Neural progenitor cell (in vitro differentiated cells): ENCODE results near the gene CCNJ.

Source experiments
- CTCF ChIP-seq: fragments of 200-600 bp; sonication (generic); IDR thresholded peaks from 2 replicates; pipeline ENCODE4 v1.5.1; 2017; ENCODE audit warnings: antibody characterized with exemption, mild to moderate bottlenecking
- EZH2 ChIP-seq: fragments of 200-600 bp; sonication (generic); IDR thresholded peaks from 2 replicates; pipeline ENCODE4 v1.6.1; 2017; ENCODE audit warnings: antibody characterized with exemption, mild to moderate bottlenecking, moderate library complexity

GRCh38 chr10:96043893-96044715, 721 bp downstream of the CCNJ start:
- TF ChIP-seq CTCF = no peak
- TF ChIP-seq EZH2 = no peak
